Brain microvascular endothelial cell (primary cell): ENCODE data around the gene RNF133.

Source experiments
- DNase-seq: peaks from one replicate; pipeline ENCODE4 v3.0.0-alpha.2; 2020
- H3K27ac ChIP-seq: fragments of 250-450 bp; sonication (Bioruptor Pico); 2 replicates; pipeline ENCODE4 v1.5.1; 2020; ENCODE audit warnings: mild to moderate bottlenecking, moderate library complexity
- H3K27me3 ChIP-seq: fragments of 250-450 bp; sonication (Bioruptor Pico); replicated peaks from 2 replicates; pipeline ENCODE4 v1.5.1; 2020; ENCODE audit warnings: mild to moderate bottlenecking
- H3K36me3 ChIP-seq: fragments of 250-450 bp; sonication (Bioruptor Pico); replicated peaks from 2 replicates; pipeline ENCODE4 v1.5.1; 2020; ENCODE audit warnings: mild to moderate bottlenecking
- H3K4me3 ChIP-seq: 2 replicates; pipeline ENCODE4 v1.5.1; 2011; ENCODE audit warnings: low read depth, mild to moderate bottlenecking, control low read depth, low read length, moderate library complexity
- CTCF ChIP-seq: IDR thresholded peaks from 2 replicates; pipeline ENCODE4 v1.5.1; 2011; ENCODE audit warnings: low read depth, mild to moderate bottlenecking, moderate library complexity, low read length, control low read depth, inconsistent platforms; ENCODE audit errors: missing control alignments
- in situ Hi-C: cut with HindIII; loops from 2 replicates; pipeline ENCODE4 v1.10.0; 2017; ENCODE audit warnings: low sequenced_read_pairs, low pct_ligation_motif_present

Gene RNF133

GRCh38 chr7:122715183-122715582 is 16.3 kb upstream of the RNF133 start:
- Histone ChIP-seq H3K27me3 (no peaks in the 10 kb centered on the region), H3K27ac (no peak overlapping the region), H3K4me3 (no peak overlapping the region), H3K36me3 (no peaks in the 10 kb centered on the region)
- no peak for DNase-seq
- in situ Hi-C loops, result no loop called here
- no peak for TF ChIP-seq CTCF

GRCh38 chr7:122710916-122711315 is 12.0 kb upstream of the RNF133 start:
- no peak for DNase-seq
- Histone ChIP-seq H3K27me3 (no peaks in the 10 kb centered on the region), H3K27ac (no peak overlapping the region), H3K36me3 (no peaks in the 10 kb centered on the region), H3K4me3 (no peak overlapping the region)
- no peak for TF ChIP-seq CTCF
- in situ Hi-C loops, result no loop called here

GRCh38 chr7:122709930-122710646 is 11.2 kb upstream of the RNF133 start:
- no peaks in the 10 kb centered on the region for H3K36me3 ChIP-seq
- no peaks in the 10 kb centered on the region for H3K27me3 ChIP-seq
- TF ChIP-seq CTCF, result no peak
- no peak overlapping the region for H3K4me3 ChIP-seq
- in situ Hi-C loops, result no loop called here
- DNase-seq, result no peak
- H3K27ac ChIP-seq, result no peak overlapping the region

GRCh38 chr7:122706836-122707235 is 7.9 kb upstream of the RNF133 start:
- H3K36me3 ChIP-seq, result no peaks in the 10 kb centered on the region
- TF ChIP-seq CTCF, result no peak
- H3K4me3 ChIP-seq, result no peak overlapping the region
- in situ Hi-C loops, result no loop called here
- DNase-seq, result no peak
- no peaks in the 10 kb centered on the region for H3K27me3 ChIP-seq
- H3K27ac ChIP-seq, result no peak overlapping the region

GRCh38 chr7:122702872-122703510 is 4.1 kb upstream of the RNF133 start, which contains the start of gene RNF148:
Gene RNF148 (minus strand): TSS chr7:122702922. CDS start chr7:122702750, 172 bp downstream.
- H3K27ac ChIP-seq, result no peak within 1 kb of the TSS
- no peak for DNase-seq

More at GRCh38 chr7:122702872-122703510, 4.1 kb upstream of the RNF133 start, which contains the start of gene RNF148:
- H3K36me3 ChIP-seq, result no peaks in the 10 kb centered on the region
- TF ChIP-seq CTCF, result no peak
- in situ Hi-C loops, result no loop called here
- no peaks in the 10 kb centered on the region for H3K27me3 ChIP-seq
- H3K4me3 ChIP-seq, result no peak within 1 kb of the TSS
